Liver (tissue), 3 donors: Measurements from ENCODE around the gene DPP4.

ENCODE experiments used
- EGR1 ChIP-seq, 2 donors: IDR thresholded peaks; 2 replicates each; pipeline ENCODE4 v1.6.1; 2016 to 2018; ENCODE audit warnings: antibody characterized with exemption in 2 of 2, low read depth in 2 of 2
- FOXA1 ChIP-seq: IDR thresholded peaks from 2 replicates; pipeline ENCODE4 v1.6.1; 2016; ENCODE audit warnings: antibody characterized with exemption
- HNF4A ChIP-seq, 2 donors: conservative IDR thresholded peaks; 2 replicates each; pipeline ENCODE4 v1.6.1; 2016; ENCODE audit warnings: antibody characterized with exemption in 2 of 2, mild to moderate bottlenecking in 2 of 2
- JUND ChIP-seq, 2 donors: IDR thresholded peaks; 2 replicates each; pipeline ENCODE4 v1.6.1; 2016; ENCODE audit warnings: antibody characterized with exemption in 2 of 2
- RAD21 ChIP-seq, 2 donors: IDR thresholded peaks; 2 replicates each; pipeline ENCODE4 v1.6.1; 2016; ENCODE audit warnings: antibody characterized with exemption in 2 of 2, mild to moderate bottlenecking in 2 of 2
- SP1 ChIP-seq: IDR thresholded peaks from 2 replicates; pipeline ENCODE4 v1.6.1; 2018; ENCODE audit warnings: antibody characterized with exemption, mild to moderate bottlenecking
- TAF1 ChIP-seq: conservative IDR thresholded peaks from 2 replicates; pipeline ENCODE4 v1.6.1; 2016; ENCODE audit warnings: antibody characterized with exemption, mild to moderate bottlenecking
- YY1 ChIP-seq: IDR thresholded peaks from 2 replicates; pipeline ENCODE4 v1.6.1; 2016; ENCODE audit warnings: antibody characterized with exemption, mild to moderate bottlenecking
- TF ChIP-seq, protein P1 (sequence below): IDR thresholded peaks from 2 replicates; pipeline ENCODE4 v1.6.1; 2016; ENCODE audit warnings: antibody characterized with exemption
- TF ChIP-seq, protein P2 (sequence below): fragments of 150-350 bp; IDR thresholded peaks from 2 replicates; pipeline ENCODE4 v1.5.1; 2017; ENCODE audit warnings: improper control_type of control experiment, low read depth, low read length; ENCODE audit not compliant: missing input control
- TF ChIP-seq, protein P3 (sequence below): IDR thresholded peaks from 2 replicates; pipeline ENCODE4 v1.6.1; 2016; ENCODE audit warnings: antibody characterized with exemption
- TF ChIP-seq, protein P4 (sequence below): IDR thresholded peaks from 2 replicates; pipeline ENCODE4 v1.6.1; 2016; ENCODE audit warnings: antibody characterized with exemption, mild to moderate bottlenecking
- TF ChIP-seq, protein P5 (sequence below): IDR thresholded peaks from 2 replicates; pipeline ENCODE4 v1.6.1; 2016; ENCODE audit warnings: antibody characterized with exemption
- donor health status: healthy.
- donor health status: healthy.

DNA sequence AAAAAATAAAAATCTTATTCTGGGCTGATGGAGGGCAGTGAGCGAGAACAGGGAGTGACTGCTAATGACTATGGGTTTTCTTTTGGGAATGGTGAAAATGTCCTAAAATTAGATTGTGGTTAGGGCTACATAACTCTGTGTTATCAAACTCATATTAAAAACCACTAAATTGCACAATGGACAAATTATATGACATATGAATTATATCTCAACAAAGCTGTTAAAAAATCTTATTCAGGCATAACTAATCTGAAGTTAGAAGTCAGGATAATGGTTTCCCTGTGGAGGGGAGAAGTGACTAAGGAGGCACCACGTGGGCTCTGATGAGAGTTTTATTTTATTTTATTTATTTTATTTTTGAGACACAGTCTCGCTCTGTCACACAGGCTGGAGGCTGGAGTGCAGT, 32.1 kb upstream of the DPP4 start:
- TF ChIP-seq, protein P1, sequence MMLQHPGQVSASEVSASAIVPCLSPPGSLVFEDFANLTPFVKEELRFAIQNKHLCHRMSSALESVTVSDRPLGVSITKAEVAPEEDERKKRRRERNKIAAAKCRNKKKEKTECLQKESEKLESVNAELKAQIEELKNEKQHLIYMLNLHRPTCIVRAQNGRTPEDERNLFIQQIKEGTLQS: no peak
- no peak for TF ChIP-seq YY1
- TF ChIP-seq SP1: no peak
- TF ChIP-seq, protein P2, sequence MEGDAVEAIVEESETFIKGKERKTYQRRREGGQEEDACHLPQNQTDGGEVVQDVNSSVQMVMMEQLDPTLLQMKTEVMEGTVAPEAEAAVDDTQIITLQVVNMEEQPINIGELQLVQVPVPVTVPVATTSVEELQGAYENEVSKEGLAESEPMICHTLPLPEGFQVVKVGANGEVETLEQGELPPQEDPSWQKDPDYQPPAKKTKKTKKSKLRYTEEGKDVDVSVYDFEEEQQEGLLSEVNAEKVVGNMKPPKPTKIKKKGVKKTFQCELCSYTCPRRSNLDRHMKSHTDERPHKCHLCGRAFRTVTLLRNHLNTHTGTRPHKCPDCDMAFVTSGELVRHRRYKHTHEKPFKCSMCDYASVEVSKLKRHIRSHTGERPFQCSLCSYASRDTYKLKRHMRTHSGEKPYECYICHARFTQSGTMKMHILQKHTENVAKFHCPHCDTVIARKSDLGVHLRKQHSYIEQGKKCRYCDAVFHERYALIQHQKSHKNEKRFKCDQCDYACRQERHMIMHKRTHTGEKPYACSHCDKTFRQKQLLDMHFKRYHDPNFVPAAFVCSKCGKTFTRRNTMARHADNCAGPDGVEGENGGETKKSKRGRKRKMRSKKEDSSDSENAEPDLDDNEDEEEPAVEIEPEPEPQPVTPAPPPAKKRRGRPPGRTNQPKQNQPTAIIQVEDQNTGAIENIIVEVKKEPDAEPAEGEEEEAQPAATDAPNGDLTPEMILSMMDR: no peak
- no peak for TF ChIP-seq TAF1
- no peak for TF ChIP-seq FOXA1
- no peak for TF ChIP-seq JUND (IDR thresholded peaks at IDR 0.05)
- TF ChIP-seq, protein P3, sequence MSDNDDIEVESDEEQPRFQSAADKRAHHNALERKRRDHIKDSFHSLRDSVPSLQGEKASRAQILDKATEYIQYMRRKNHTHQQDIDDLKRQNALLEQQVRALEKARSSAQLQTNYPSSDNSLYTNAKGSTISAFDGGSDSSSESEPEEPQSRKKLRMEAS: no peak
- no peak for TF ChIP-seq RAD21 (IDR thresholded peaks at IDR 0.05)
- TF ChIP-seq, protein P4, sequence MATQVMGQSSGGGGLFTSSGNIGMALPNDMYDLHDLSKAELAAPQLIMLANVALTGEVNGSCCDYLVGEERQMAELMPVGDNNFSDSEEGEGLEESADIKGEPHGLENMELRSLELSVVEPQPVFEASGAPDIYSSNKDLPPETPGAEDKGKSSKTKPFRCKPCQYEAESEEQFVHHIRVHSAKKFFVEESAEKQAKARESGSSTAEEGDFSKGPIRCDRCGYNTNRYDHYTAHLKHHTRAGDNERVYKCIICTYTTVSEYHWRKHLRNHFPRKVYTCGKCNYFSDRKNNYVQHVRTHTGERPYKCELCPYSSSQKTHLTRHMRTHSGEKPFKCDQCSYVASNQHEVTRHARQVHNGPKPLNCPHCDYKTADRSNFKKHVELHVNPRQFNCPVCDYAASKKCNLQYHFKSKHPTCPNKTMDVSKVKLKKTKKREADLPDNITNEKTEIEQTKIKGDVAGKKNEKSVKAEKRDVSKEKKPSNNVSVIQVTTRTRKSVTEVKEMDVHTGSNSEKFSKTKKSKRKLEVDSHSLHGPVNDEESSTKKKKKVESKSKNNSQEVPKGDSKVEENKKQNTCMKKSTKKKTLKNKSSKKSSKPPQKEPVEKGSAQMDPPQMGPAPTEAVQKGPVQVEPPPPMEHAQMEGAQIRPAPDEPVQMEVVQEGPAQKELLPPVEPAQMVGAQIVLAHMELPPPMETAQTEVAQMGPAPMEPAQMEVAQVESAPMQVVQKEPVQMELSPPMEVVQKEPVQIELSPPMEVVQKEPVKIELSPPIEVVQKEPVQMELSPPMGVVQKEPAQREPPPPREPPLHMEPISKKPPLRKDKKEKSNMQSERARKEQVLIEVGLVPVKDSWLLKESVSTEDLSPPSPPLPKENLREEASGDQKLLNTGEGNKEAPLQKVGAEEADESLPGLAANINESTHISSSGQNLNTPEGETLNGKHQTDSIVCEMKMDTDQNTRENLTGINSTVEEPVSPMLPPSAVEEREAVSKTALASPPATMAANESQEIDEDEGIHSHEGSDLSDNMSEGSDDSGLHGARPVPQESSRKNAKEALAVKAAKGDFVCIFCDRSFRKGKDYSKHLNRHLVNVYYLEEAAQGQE: no peak
- TF ChIP-seq HNF4A (conservative IDR thresholded peaks at IDR 0.05): no peak
- TF ChIP-seq, protein P5, sequence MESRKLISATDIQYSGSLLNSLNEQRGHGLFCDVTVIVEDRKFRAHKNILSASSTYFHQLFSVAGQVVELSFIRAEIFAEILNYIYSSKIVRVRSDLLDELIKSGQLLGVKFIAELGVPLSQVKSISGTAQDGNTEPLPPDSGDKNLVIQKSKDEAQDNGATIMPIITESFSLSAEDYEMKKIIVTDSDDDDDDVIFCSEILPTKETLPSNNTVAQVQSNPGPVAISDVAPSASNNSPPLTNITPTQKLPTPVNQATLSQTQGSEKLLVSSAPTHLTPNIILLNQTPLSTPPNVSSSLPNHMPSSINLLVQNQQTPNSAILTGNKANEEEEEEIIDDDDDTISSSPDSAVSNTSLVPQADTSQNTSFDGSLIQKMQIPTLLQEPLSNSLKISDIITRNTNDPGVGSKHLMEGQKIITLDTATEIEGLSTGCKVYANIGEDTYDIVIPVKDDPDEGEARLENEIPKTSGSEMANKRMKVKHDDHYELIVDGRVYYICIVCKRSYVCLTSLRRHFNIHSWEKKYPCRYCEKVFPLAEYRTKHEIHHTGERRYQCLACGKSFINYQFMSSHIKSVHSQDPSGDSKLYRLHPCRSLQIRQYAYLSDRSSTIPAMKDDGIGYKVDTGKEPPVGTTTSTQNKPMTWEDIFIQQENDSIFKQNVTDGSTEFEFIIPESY: no peak
- TF ChIP-seq EGR1 (IDR thresholded peaks at IDR 0.05; ENCODE audit: low read depth in 2 of 2): no peak
